GM10248 (cell line): ENCODE results near the gene KRTAP22-2.

Experiments
- CTCF ChIA-PET: fragments of 300-600 bp; sonication (Branson Sonifier 250); formaldehyde crosslinking; extraction: SDS; loops from one replicate; lab custom pipeline; 2021; ENCODE audit warnings: antibody characterized with exemption; lab: Yijun Ruan, JAX
- POLR2A ChIA-PET: fragments of 350-650 bp; sonication (Branson Sonifier 250); formaldehyde crosslinking; extraction: SDS; loops from one replicate; lab custom pipeline; 2020; ENCODE audit warnings: antibody characterized with exemption; lab: Yijun Ruan, JAX
- DNase-seq: peaks from one replicate; pipeline ENCODE4 v3.0.0; 2012; ENCODE audit errors: extremely low spot score
- CTCF ChIP-seq: IDR thresholded peaks from 2 replicates; pipeline ENCODE4 v1.5.1; 2012; ENCODE audit warnings: mild to moderate bottlenecking, low read depth; ENCODE audit errors: extremely low read depth, missing control alignments, control extremely low read depth

KRTAP22-2 gene

GRCh38 chr21:30561957-30562356 is 28.2 kb downstream of the KRTAP22-2 start:
- TF ChIP-seq CTCF: no peak
- POLR2A ChIA-PET: no interaction called here
- DNase-seq: no peak
- CTCF ChIA-PET: no interaction called here

GRCh38 chr21:30561264-30561895 is 28.8 kb downstream of the KRTAP22-2 start, which contains the start of gene KRTAP19-7:
KRTAP19-7 (minus strand) TSS chr21:30561314; CDS start chr21:30561289, 25 bp downstream.
- DNase-seq: no peak
- TF ChIP-seq CTCF: no peak
- ChIA-PET CTCF (no interaction called here), POLR2A (no interaction called here)

GRCh38 chr21:30555095-30555494 is 35.1 kb downstream of the KRTAP22-2 start:
- TF ChIP-seq CTCF: no peak
- POLR2A ChIA-PET: no interaction called here
- no peak for DNase-seq
- CTCF ChIA-PET: no interaction called here

- ChIA-PET CTCF (no interaction called here), POLR2A (no interaction called here)
- TF ChIP-seq CTCF: no peak
- no peak for DNase-seq
Measured at GRCh38 chr21:30552782-30553181, 37.4 kb downstream of the KRTAP22-2 start.

- ChIA-PET POLR2A (no interaction called here), CTCF (no interaction called here)
- TF ChIP-seq CTCF: no peak
- DNase-seq: no peak
Measured at GRCh38 chr21:30541764-30542163, 48.4 kb downstream of the KRTAP22-2 start, which contains the start of gene KRTAP19-6. KRTAP19-6 (minus strand) TSS chr21:30541864; CDS start chr21:30541833, 31 bp downstream.
